Activated T-helper 1 cell treated with anti-CD3 and anti-CD28 coated beads, Interleukin-2, amount 50 U/mL, for 16 hours (primary cell): Measurements from ENCODE around the gene ARHGAP26.

ENCODE experiments used
- DNase-seq, 2 donors: peaks; one replicate each; pipeline ENCODE4 v3.0.0-alpha.2; 2020; ENCODE audit warnings: low read depth in 1 of 2, low spot score in 1 of 2

The ARHGAP26 gene

DNA sequence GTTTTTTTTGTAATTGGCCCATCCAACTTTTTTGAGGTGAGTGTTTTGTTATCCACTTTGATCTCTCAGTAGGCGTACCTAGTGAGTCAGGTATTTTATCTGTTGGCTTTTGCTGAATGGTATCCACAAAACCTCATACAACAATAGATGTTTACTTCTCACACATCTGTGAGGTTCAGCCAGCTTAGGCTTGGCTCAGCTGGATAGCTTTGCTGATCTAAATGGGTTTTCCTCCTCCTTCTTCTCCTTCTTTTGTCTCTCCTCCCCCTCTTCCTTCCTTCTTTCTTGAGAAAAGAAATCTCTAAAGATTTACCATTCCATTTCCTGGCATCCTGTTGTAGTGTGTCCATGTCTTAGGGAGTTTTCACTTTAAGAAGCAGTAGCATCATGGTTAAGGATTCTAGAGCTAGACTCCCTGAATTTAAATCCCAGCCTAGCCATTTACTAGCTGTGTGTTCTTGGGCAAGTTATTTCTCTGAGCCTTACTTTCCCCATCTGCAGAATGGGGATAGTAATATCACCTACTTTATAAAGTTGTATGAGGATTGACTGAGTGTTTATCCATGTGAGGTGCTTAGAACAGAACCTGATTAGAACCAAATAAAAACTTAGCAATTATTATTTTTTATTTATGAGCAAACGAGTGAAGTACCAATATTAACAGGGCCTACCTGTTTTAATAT, 126.3 kb downstream of the ARHGAP26 start:
- DNase-seq: no peak

GRCh38 chr5:142897328-142897727, 127.2 kb downstream of the ARHGAP26 start:
- no peak for DNase-seq

- no peak for DNase-seq
Observed at GRCh38 chr5:142900927-142901326, 130.8 kb downstream of the ARHGAP26 start.

- no peak for DNase-seq
Observed at GRCh38 chr5:142901476-142902185, 131.5 kb downstream of the ARHGAP26 start.

DNA sequence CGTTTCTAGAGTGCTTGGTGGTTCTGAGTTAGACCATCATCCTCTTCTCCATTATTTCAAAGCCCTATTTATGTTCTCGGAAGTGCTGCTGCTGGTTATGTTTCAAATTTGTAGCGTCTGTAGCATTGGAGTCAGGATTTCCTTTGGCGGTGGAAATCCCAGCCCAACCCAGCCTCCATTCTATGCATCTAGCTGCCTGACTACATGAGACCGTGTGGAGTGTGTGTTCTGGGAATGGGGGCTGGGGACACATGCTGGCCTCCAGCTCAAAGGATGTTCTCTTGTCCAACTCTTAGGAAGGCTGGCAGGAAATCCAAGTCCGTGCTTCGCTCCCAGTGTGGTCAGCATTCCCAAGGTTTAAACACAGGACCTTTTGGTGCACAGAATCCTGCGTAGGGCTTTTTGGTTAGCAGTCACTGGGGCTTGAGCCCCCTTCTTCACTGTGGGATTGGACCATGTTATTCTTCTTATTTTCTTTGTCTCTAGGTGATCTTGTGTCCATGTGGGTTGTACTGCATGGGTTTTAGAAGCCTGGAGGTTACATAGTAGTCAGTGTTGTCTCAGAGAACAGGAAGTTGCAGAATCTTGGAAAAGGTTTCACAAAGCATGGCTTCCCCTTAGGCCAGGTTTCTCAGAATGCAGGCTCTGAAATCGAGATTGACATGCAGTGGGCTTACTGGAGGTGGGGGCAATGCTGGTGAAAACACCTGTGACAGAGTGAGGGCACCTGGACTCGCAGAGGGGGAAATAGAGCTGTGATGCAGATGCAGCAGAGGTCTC, 132.2 kb downstream of the ARHGAP26 start:
- DNase-seq: no peak

DNA sequence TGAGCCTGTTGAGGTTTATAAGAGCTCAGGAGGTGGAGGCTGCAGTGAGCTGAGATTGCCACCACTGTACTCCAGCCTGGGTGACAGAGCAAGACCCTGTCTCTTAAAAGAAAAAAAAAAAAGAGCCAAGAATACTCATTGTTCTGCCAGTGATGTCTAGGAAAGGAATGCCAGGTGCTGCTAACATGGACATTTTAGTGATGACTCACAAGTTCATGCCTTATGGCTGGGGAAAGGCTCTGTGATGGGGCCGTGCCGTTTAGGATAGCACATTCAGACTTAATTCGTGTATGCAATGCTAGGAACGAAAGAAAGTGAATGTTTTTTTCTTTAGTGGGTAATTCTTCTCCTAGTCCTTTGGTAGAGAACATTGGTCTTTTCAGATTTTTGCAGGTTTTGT, 134.2 kb downstream of the ARHGAP26 start:
- no peak for DNase-seq

DNA sequence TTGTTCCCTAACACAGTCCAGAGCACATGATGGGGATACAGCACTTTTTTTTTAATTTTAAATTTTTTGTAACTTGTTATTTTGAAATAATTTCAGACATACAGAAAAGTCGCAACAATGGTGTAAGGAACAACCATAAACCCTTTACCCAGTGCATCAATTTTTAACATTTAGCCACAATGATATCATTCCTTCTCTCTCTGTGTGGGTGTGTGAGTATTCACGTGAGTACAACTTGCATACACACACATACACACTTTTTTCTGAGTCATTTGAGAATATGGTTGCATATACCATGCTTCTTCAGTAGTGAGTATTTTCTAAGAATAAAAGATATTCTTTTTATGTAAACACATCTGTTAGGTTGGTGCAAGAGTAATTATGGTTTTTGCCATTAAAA, 135.2 kb downstream of the ARHGAP26 start:
- no peak for DNase-seq

DNA sequence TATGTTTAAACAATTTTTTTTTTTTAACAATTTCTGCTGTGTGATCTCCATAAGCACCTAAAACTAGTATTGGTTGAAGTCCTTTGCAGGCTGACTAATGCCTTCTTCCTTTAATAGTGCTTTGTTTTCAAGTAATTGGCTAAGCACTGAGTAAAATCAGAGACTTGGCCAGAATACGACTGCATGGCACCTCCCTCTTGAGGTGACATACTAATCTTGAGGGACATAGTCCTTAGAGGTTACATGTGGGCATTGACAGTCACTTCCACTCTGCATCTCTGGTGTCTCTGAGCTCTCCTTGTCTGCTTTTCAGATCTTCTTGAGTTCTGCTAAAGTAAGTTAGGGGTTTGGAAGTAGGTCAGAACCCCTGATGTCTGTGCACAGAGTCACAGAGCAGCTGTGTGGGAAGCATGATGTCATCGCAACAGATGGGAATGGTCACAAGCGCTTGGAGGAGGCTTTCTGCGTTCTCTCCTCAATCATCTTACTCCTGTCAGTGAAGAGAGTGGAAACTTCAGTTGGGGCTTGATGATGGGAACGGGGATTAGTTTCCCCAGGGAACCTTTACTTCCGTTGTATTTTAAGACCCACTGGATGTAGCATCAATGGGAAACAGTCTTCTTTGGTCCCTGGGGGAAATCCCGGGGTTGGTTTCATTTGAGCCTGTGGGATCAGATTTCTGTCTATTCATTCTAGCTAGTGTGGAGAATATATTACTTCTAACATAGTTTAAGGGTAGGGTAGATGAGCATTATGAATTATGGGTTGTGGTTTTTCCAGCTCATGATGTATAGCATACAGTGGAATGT, 136.9 kb downstream of the ARHGAP26 start:
- no peak for DNase-seq

DNA sequence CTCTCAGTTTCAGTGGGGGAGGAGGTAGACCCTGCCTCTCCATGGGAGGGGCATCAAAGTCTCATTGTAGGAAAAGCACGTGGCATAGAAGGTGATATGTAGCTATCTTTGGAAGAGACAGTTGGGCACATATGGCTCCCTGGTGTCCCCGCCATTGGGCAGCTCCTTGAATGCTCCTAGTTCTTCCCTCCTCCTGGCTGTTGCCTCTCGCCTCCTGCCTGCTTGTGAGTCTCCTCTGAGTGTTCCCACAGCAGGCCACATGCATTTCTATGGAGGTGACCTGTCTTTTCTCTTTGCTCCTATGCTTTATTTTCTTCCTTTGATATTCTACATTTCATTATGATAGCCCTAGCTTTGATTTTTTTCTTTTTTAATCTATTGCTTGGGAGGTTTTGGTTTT, 138.5 kb downstream of the ARHGAP26 start:
- DNase-seq: no peak

DNA sequence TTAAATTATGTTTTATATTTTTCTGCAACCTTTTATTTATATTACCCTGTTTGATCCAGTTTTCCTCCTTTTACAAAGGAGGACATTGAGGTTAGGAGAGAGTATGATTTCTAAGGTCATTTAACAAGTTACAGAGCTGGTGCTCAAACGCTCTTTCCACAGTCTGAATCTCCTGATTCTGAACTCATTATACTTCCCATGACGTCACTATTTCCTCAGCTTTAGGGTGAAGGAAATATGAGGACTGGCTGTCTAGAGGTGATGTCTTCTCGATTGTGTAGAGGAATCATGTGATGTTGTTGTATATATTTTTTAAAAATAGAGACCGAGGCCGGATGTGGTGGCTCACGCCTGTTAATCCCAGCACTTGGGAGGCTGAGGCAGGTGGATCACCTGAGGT, 140.0 kb downstream of the ARHGAP26 start:
- no peak for DNase-seq

DNA sequence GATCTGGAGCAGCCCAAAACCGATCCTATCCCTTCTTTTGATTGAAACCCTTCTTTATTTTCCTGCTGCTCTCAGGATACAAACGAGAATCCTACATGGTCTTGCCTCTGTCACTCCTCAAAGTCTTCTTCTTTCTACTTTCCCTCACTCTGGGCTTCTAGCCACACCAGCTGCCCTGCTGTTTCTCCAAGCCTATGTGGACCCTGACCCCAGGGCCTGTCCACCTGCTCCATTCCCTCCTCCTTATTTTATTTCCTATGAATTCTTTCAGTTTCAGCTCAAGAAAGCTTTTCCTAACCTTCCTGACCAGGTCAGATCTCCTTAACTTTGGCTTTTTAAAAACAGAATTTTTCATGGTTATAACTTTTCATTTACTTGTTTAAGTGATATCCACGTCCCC, 141.0 kb downstream of the ARHGAP26 start:
- no peak for DNase-seq

DNA sequence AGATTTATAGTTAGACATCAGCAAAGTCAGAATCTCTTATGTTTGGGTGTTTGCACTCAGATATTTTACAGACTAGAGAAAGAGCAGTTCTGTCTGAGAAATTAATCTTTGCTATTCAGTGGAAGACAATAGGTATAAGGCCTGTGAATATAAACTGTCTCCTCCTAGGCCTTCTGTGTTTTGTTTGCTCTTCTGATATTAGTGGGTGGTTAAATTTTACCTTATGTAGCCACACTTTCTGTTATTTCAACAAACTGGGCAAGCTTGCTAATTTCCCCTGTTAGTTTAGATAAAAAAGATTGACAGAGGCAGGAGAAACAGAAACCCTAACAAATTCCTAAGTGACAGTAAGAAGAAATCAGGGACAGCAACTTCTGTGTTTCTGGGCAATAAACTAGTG, 141.6 kb downstream of the ARHGAP26 start:
- no peak for DNase-seq

GRCh38 chr5:142913728-142914338, 143.7 kb downstream of the ARHGAP26 start:
- DNase-seq: no peak

DNA sequence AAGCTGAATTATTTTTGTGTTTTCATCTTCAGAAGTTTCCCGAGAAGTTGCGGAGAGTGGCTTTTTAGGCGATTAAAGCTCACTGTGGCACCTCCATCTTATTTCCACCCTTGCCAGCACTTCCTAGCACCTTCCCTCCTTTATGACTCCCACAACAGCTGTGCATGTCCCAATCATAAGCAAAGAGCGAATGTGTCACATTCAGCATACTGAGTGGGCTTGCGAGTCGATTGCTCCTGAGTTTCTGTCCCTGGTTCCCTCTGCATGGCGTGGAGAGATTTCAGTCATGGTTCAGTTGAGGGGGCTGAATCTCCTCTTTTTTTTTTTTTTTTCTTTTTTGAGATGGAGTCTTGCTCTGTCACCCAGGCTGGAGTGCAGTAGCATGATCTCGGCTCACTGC, 144.9 kb downstream of the ARHGAP26 start:
- no peak for DNase-seq

GRCh38 chr5:142915813-142916424, 145.7 kb downstream of the ARHGAP26 start:
- DNase-seq: no peak

DNA sequence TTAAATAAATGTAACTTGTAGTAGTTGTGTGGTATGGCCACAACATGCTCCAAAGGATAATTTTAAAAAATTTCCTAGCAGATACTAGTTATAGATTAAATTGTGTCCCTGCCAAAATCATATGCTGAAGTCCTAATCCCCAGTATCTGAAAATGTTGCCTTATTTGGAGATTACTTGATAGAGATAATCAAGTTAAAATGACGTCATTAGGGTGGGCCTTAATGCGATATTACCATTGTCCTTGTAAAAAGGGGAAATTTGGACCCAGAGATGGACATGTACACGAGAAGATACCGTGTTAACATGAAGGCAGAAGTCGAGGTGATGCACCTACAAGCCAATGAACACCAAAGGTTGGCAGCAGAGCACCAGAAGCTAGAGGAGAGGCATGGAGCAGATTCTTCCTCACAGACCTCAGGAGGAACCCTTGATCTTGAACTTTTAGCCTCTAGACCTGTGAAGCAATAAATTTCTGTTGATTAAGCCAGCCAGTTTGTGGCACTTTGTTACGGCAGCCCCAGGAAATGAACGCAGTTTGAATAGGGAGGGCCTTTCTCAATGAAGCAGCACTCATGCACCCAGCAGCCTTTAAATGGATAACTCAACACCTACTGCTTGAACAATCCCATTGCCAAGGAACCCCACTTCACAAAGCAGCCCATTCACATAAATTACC, 148.9 kb downstream of the ARHGAP26 start:
- DNase-seq: no peak

GRCh38 chr5:142920849-142921612, 150.9 kb downstream of the ARHGAP26 start:
- DNase-seq: no peak

- DNase-seq: no peak
Observed at GRCh38 chr5:142922223-142922952, 152.2 kb downstream of the ARHGAP26 start.
